ENCODE measurements around the gene LRCH1. TPM values are rescaled to one million over a fixed set of nuclear protein-coding genes. Genes with fewer than 3 reads are reported as not detected.

LRCH1 gene
- total and polyA plus RNA-seq, 2 experiments from 2014 or later, result 4.7 to 5.0 TPM

- no peaks in the 10 kb centered on the region for H3F3A ChIP-seq (ENCODE audit: insufficient read depth)
- H2AFZ ChIP-seq, result no peak overlapping the region
- no peaks in the 10 kb centered on the region for H3K79me2 ChIP-seq (ENCODE audit: insufficient read depth)
- H3K27ac ChIP-seq, result no peak overlapping the region
- DNase-seq, result no peak
- H3K4me3 ChIP-seq, result no peak overlapping the region
- H3K9me2 ChIP-seq (ENCODE audit: insufficient read depth), result no peaks in the 10 kb centered on the region
- H3K27me3 ChIP-seq (replicated peaks; ENCODE audit: insufficient read depth), result no peaks in the 10 kb centered on the region
- H3K4me2 ChIP-seq (ENCODE audit: unreplicated experiment), result no peak overlapping the region
- H3K36me3 ChIP-seq (ENCODE audit: low read depth), result peaks cover 13% of the 10 kb centered on the region
- H3K9me3 ChIP-seq (ENCODE audit: low read depth), result no peaks in the 10 kb centered on the region
- H3K9ac ChIP-seq, result no peak overlapping the region
- WGBS, 2 experiments (ENCODE audit: low coverage in 1 of 2, low lambda C conversion rate in 2 of 2, missing lambda C conversion rate in 2 of 2), result 92 to 94% methylated on average over 8 of the region's 8 CpGs
- TF ChIP-seq EZH2 (IDR thresholded peaks at IDR 0.05; ENCODE audit: insufficient read depth, poor library complexity, severe bottlenecking) (no peak), EZH2phosphoT487 (IDR thresholded peaks at IDR 0.05; ENCODE audit: insufficient read depth, low read depth) (no peak)
- in situ Hi-C loops (cut with MboI), result loop anchor here (10.0 kb wide), 1 partner anchor 225 kb away; no protein-coding TSS in a partner anchor
- H3K4me1 ChIP-seq (ENCODE audit: insufficient read depth), result no peaks in the 10 kb centered on the region
- H4K20me1 ChIP-seq (ENCODE audit: insufficient read depth), result no peaks in the 10 kb centered on the region
Measured at GRCh38 chr13:46720189-46720588, 167.2 kb downstream of the LRCH1 start.

- no peak overlapping the region for H3K4me3 ChIP-seq
- peaks cover 13% of the 10 kb centered on the region for H3K36me3 ChIP-seq (ENCODE audit: low read depth)
- no peaks in the 10 kb centered on the region for H3K4me1 ChIP-seq (ENCODE audit: insufficient read depth)
- H3K79me2 ChIP-seq (ENCODE audit: insufficient read depth), result no peaks in the 10 kb centered on the region
- H3K9me2 ChIP-seq (ENCODE audit: insufficient read depth), result no peaks in the 10 kb centered on the region
- no peak overlapping the region for H3K9ac ChIP-seq
- H3K27me3 ChIP-seq (replicated peaks; ENCODE audit: insufficient read depth), result no peaks in the 10 kb centered on the region
- H3K27ac ChIP-seq, result no peak overlapping the region
- in situ Hi-C loops (cut with MboI), result loop anchor here (10.0 kb wide), 1 partner anchor 226 kb away; no protein-coding TSS in a partner anchor
- H3F3A ChIP-seq (ENCODE audit: insufficient read depth), result no peaks in the 10 kb centered on the region
- no peaks in the 10 kb centered on the region for H4K20me1 ChIP-seq (ENCODE audit: insufficient read depth)
- TF ChIP-seq EZH2 (IDR thresholded peaks at IDR 0.05; ENCODE audit: insufficient read depth, poor library complexity, severe bottlenecking) (no peak), EZH2phosphoT487 (IDR thresholded peaks at IDR 0.05; ENCODE audit: insufficient read depth, low read depth) (no peak)
- H2AFZ ChIP-seq, result no peak overlapping the region
- DNase-seq, result peak; percentile 76
- H3K4me2 ChIP-seq (ENCODE audit: unreplicated experiment), result no peak overlapping the region
- 15 to 16% methylated on average over 4 of the region's 4 CpGs for WGBS, 2 experiments (ENCODE audit: low coverage in 1 of 2, low lambda C conversion rate in 2 of 2, missing lambda C conversion rate in 2 of 2)
- no peaks in the 10 kb centered on the region for H3K9me3 ChIP-seq (ENCODE audit: low read depth)
Measured at GRCh38 chr13:46721054-46721453, 168.1 kb downstream of the LRCH1 start.

- Histone ChIP-seq H3K27ac (no peak overlapping the region), H3K4me2 (ENCODE audit: unreplicated experiment) (no peak overlapping the region), H3K4me1 (ENCODE audit: insufficient read depth) (no peaks in the 10 kb centered on the region), H3K79me2 (ENCODE audit: insufficient read depth) (no peaks in the 10 kb centered on the region), H3K9me2 (ENCODE audit: insufficient read depth) (no peaks in the 10 kb centered on the region), H3K27me3 (replicated peaks; ENCODE audit: insufficient read depth) (no peaks in the 10 kb centered on the region), H3K4me3 (no peak overlapping the region), H3K9ac (no peak overlapping the region), H4K20me1 (ENCODE audit: insufficient read depth) (no peaks in the 10 kb centered on the region), H3F3A (ENCODE audit: insufficient read depth) (no peaks in the 10 kb centered on the region), H2AFZ (no peak overlapping the region), H3K36me3 (ENCODE audit: low read depth) (peaks cover 27% of the 10 kb centered on the region), H3K9me3 (ENCODE audit: low read depth) (no peaks in the 10 kb centered on the region)
- DNase-seq, result no peak
- 94 to 99% methylated on average over 5 of the region's 5 CpGs for WGBS, 2 experiments (ENCODE audit: low coverage in 1 of 2, low lambda C conversion rate in 2 of 2, missing lambda C conversion rate in 2 of 2)
- TF ChIP-seq EZH2phosphoT487 (IDR thresholded peaks at IDR 0.05; ENCODE audit: insufficient read depth, low read depth) (no peak), EZH2 (IDR thresholded peaks at IDR 0.05; ENCODE audit: insufficient read depth, poor library complexity, severe bottlenecking) (no peak)
- in situ Hi-C loops (cut with MboI), result loop anchor here (10.0 kb wide), 1 partner anchor 232 kb away; no protein-coding TSS in a partner anchor
Measured at GRCh38 chr13:46726347-46726746, 173.4 kb downstream of the LRCH1 start.

- H3K27ac ChIP-seq, result no peak overlapping the region
- no peaks in the 10 kb centered on the region for H3K9me2 ChIP-seq (ENCODE audit: insufficient read depth)
- no peaks in the 10 kb centered on the region for H3K79me2 ChIP-seq (ENCODE audit: insufficient read depth)
- TF ChIP-seq EZH2phosphoT487 (IDR thresholded peaks at IDR 0.05; ENCODE audit: insufficient read depth, low read depth) (no peak), EZH2 (IDR thresholded peaks at IDR 0.05; ENCODE audit: insufficient read depth, poor library complexity, severe bottlenecking) (no peak)
- no peaks in the 10 kb centered on the region for H3K9me3 ChIP-seq (ENCODE audit: low read depth)
- no peaks in the 10 kb centered on the region for H3F3A ChIP-seq (ENCODE audit: insufficient read depth)
- peaks cover 27% of the 10 kb centered on the region for H3K36me3 ChIP-seq (ENCODE audit: low read depth)
- no peak overlapping the region for H2AFZ ChIP-seq
- 96% methylated on average over 7 of the region's 7 CpGs for WGBS, 2 experiments (ENCODE audit: low coverage in 1 of 2, low lambda C conversion rate in 2 of 2, missing lambda C conversion rate in 2 of 2)
- H3K4me2 ChIP-seq (ENCODE audit: unreplicated experiment), result no peak overlapping the region
- no peaks in the 10 kb centered on the region for H3K4me1 ChIP-seq (ENCODE audit: insufficient read depth)
- no peaks in the 10 kb centered on the region for H3K27me3 ChIP-seq (replicated peaks; ENCODE audit: insufficient read depth)
- no peak overlapping the region for H3K9ac ChIP-seq
- no peak overlapping the region for H3K4me3 ChIP-seq
- in situ Hi-C loops (cut with MboI), result loop anchor here (10.0 kb wide), 1 partner anchor 234 kb away; no protein-coding TSS in a partner anchor
- DNase-seq, result peak; percentile 28
- H4K20me1 ChIP-seq (ENCODE audit: insufficient read depth), result no peaks in the 10 kb centered on the region
Measured at GRCh38 chr13:46728777-46729176, 175.8 kb downstream of the LRCH1 start.
